GM12875 (cell line): ENCODE data around the gene UGT1A8.

Experiments used
- H3K4me3 ChIP-seq: one replicate; pipeline ENCODE4 v1.5.1; 2011; ENCODE audit warnings: low read depth, low read length, control low read depth
- CTCF ChIP-seq: IDR thresholded peaks from 2 replicates; pipeline ENCODE4 v1.5.1; 2011; ENCODE audit warnings: low read depth, mild to moderate bottlenecking, control low read depth, inconsistent platforms, low read length, moderate library complexity, borderline replicate concordance; ENCODE audit not compliant: insufficient read depth

Gene UGT1A8

DNA sequence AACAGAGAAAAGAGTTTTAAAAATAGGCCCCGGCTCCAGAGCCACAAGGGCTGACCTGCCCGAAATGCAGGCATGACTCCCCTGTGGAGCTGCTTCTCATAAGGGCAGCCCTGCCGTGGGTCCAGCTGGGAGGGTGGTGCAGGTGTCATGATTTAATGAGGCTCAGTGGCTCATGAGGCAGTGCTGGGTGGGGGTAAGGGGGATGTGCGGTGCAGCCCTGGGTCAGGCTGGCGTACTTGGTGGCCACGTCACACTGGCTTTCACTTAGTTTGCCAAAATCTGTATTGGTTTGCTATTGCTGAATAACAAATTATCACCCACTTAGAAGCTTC lies 203.3 kb downstream of the UGT1A8 start:
- TF ChIP-seq CTCF: no peak
- no peak overlapping the region for H3K4me3 ChIP-seq

GRCh38 chr2:233821196-233821595 lies 203.8 kb downstream of the UGT1A8 start:
- no peak overlapping the region for H3K4me3 ChIP-seq
- TF ChIP-seq CTCF: no peak

GRCh38 chr2:233821709-233822100 lies 204.3 kb downstream of the UGT1A8 start:
- no peak overlapping the region for H3K4me3 ChIP-seq
- no peak for TF ChIP-seq CTCF

- no peak for TF ChIP-seq CTCF
- H3K4me3 ChIP-seq: no peak overlapping the region
These were observed 204.8 kb downstream of the UGT1A8 start for GRCh38 chr2:233822101-233822771.
